Erythroblast (primary cell): ENCODE results near the gene ADAM22.

Experiments used
- GATA1 ChIP-seq: IDR thresholded peaks from 2 replicates; pipeline ENCODE4 v1.6.1; 2011; ENCODE audit warnings: low read depth, mild to moderate bottlenecking, control low read depth, low read length, moderate library complexity
- POLR2A ChIP-seq: IDR thresholded peaks from 2 replicates; pipeline ENCODE4 v1.6.1; 2011; ENCODE audit warnings: mild to moderate bottlenecking, low read length

DNA sequence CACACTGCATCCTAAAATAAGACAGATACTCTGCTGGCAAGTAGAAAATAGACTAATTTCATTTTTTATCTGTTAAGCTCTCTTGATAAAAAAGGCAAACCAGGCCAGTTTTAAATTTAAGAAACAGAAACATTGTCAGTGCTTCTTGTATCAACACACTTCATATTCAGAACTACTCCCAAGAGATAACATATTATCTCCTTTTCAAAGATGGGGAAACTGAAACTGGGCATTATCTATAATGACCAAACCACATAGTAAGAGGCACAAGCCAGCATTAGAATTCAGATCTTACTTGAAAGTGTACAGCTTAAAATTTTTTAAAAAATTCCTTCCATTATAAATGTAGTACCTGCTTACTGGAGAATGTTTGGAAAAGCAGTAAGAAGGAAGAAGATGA is 271.1 kb downstream of the ADAM22 start:
- TF ChIP-seq POLR2A, result no peak
- peak; percentile 11 for TF ChIP-seq GATA1
